IPS-11a (cell line): Measurements from ENCODE around the gene NODAL.
"Not testable (repeated sequence)": the region's sequence is repeated elsewhere in the genome, so short reads cannot be mapped to it uniquely, and the experiment has no call there.

Experiments
- H3K4me3 ChIP-seq: one replicate; pipeline ENCODE4 v1.5.1; 2013; ENCODE audit warnings: low read depth, low read length, control low read depth

NODAL gene

DNA sequence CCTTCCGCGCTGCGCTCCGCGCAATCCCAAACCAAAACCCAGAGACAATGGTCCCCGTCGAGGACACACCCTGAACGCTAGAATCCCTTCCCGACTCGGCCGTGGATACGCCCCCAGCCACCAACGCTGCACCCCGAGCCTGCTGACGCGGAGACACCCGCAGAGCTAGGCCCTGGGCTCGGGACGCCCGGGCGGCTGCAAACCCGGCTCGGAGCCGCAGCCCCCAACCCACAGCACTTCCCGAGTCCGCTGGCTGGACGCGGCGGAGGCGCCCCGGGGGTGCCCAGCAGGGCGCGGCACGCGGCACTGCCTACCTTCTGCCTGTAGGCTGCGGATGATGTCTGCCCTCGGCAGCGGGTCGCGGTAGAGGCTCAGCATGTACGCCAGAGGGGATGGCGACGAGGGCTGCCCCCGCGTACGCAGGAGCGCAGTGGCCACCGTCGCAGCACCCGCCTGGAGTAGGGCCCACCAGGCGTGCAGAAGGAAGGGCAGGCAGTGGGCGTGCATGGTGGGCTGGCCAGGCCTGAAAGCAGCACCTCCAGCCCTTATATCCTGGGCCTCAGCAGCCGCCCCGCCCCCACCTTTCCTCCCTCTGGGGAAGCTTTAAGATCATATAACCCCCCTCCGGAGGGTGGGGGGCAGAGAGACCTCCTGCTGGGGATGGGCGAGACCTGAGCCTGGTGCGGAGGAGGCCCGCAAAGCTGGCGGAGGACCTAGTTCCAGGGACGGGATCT, at the start of gene NODAL:
Gene NODAL (minus strand): TSS at position 521 of the 734 bp plus-strand sequence. CDS start 14 bp downstream, at position 507.
- peak within 1 kb of the TSS; percentile 69 for H3K4me3 ChIP-seq

DNA sequence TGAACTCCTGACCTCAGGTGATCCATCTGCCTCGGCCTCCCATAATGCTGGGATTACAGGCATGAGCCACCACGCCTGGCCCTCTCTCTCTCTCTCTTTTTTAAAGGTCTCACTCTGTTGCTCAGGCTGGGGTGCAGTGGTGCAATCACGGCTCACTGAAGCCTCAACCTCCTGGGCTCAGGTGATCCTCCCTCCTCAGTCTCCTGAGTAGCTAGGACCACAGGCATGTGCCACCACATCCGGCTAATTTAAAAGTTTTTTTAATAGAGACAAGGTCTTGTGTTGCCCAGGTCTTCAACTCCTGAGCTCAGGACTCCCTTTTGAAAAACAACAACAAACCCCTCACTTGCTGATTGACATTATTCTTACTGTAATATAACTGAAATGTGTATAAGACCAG, 48.7 kb upstream of the NODAL start:
- no peak overlapping the region for H3K4me3 ChIP-seq

DNA sequence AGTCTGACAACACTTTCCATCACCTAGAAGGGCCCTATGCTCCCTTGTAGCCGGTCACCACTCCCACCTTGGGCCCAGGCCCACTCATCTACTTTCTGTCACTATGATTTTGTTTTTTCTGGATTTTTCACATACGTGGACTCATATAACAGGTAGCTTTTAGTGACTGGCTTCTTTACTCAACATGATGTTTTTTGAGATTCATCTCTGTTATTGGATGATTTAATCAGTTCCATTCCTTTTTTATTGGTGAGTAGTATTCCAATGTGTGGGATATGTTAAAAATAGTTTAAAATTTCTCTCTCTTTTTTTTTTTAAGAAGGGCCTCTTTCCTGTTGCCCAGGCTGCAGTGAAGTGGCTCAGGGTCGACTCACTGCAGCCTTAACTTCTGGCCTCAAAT, 46.3 kb upstream of the NODAL start:
- no peak overlapping the region for H3K4me3 ChIP-seq

DNA sequence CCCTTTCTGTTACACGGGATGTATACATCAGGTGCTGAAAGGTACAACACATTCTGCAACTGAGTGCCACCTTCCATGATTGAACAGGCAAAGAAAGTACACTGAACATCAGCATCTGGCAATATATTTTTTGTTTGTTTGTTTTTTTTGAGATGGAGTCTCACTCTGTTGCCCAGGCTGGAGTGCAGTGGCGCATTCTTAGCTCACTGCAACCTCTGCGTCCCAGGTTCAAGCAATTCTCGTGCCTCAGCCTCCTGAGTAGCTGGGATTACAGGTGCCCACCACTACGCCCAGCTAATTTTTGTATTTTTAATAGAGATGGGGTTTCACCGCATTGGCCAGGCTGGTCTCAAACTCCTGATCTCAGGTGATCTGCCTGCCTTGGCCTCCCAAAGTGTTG, 42.4 kb upstream of the NODAL start:
- H3K4me3 ChIP-seq: not testable (repeated sequence)

DNA sequence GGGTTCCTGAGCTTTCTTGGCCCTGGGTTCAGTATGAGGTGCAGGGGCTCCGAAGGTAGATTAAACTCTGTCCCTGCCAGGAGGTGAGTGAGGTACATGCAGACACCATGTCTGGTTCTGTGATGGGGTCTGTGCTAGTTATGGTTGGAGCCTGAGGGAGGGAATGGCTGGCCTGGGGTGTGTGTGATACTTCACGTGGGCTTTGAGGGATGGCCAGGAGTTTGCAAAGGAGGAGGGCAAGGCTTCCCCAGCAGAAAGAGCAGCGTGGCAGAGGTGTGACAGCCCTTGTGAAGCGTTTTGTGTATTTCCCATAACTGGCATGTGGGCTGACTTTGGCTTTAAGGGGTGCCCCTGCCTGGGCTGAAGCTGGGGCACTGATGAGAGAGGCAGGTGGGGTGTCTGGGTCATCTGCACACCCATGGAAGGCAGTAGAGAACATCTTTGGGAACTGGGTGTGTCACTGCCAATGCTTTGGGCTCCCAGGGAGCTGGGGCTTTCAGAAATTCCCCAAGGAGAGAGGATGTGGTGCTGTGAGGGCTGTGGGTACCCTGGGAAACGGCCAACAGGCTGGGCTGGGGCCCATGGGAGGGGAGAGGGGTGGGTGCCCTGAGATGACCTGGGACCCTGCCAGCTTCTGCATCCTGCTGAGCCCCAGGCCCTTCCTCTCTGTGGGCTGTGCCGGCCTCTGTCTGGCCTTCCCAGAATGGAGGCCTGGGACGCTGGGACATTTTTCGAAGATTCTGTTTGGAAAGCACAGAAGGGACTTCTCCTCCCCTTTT, 41.7 kb upstream of the NODAL start:
- no peak overlapping the region for H3K4me3 ChIP-seq

DNA sequence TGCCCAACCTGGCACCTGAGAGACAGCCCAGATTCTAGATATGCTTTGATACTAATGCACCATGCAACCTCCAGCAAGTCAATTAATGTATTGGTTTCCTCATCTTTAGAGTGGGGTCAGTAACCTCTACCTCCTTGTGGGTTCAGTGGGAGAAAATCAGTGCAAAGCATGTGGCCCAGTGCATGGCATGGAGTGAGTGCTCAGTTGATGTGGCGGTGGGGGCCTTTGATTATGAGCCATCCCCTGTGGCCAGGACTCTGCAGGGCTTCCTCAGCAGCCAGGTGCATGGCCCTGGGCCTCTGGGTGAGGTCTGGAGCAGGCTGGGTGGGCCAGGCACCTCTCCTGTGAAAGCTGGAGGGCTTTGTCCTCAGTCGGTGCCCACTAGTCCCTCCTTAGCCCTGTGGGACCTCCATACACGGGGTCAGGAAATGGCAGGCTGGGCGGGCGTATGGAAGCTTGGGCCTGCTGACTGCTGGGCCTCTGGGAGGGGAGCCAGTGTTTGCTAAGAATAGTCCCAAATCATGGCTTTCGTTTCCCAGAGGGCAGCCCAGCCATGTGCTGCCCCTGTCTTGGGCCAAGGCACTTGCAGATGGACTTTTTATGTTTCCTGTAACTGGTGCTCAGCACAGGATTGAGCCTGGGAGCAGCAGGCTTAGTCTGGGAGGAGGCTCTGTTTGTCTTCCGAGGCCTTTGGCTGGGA, 40.5 kb upstream of the NODAL start:
- H3K4me3 ChIP-seq: no peak overlapping the region

DNA sequence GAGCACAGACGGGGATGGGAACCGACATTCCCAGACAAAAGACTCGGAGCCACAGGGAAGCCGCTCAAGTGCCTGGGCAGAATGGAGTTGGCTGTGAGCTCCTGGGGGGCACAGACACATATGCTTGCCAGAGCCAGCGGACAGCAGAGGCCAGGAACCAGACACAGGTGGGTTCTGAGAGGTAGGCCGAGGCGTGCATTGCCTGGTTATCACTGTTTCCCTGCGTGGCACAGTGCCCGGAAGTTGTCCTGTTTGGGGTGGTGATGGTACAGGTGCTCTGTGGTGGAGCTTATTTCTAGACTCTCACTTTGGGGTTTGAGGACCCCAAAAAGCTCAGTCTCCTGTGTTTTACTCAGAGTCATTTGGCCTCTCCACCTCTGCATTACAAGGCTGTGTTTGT, 39.6 kb upstream of the NODAL start:
- H3K4me3 ChIP-seq: no peak overlapping the region

DNA sequence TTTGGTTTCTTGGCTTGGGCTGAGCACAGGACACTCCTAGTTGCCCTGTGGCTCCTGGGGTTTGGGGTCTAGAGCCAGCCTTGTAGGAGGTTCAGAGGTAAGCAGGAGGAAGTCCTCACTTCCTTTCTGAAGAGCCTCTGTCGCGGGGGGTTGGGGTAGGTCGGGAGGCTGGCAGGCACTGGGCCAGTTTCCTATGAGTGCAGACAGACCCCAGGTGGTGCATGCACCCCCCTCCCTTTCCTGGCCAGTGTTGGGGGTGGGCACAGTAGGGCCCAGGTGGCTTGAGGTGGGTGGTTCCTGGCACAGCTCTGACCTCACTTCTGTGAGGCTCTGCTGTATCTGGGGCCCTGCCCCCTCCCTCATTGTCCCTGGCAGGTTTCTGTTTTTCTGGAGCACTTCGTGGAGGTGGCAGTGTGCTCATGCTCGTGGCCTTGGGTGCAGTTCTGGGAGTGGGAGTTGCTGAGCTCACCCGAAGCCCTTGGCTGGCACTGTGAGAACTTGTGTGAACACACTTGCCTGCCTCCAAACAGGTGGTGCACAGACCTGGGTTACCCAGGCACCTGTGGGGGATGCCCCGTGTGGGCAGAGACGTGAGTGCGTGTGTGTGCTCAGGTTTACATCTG, 38.9 kb upstream of the NODAL start:
- H3K4me3 ChIP-seq: no peak overlapping the region

DNA sequence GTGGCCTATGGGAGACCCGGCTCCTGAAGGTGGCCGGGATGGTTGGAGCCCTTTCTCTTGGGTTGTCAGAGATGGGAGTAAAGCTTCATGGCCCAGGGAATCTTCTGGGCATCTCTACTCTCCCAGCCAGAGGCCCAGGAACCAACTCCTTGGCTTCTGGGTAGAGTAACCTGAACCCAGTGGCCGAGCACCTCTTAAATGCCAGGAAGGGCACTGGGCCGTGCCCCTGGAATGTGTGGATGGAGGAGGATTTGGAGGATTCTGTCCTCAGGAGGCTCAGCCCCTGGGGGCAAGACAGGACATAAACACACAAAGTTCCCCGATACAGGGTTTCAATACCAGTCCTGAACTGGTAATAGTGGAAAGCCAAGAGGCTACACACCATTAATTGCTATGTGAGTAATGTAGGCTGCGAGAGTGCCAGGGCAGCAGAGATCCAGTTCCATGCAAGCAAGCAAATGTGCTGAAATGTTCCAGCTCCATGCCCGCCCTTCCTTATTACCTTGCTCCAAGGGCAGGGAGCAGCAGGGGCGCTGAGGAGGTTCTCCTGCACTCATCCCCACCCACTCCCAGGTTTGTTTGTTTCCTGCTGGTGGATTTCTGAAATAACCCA, 38.3 kb upstream of the NODAL start:
- peak overlapping the region; percentile 76 for H3K4me3 ChIP-seq

DNA sequence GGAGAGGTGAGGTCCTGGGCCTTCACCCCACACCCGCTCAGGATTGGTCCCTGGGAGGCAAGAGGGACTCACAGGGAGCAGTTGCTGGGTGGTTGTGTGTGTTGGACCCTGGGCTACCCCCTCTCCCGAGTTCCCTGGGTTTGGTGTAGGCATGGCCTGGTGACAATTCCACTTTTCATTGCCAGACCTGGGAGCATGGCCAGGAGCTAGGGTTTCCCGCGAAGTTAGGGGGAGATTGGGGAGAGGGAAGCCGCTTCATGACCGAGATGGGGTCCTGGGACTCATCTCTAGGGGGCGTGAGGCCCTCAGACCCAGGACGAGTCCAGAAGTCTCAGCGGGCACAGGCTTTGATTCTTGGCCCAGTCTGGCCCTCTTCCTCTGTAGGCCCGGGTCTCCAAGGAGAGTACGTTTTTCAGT, 37.7 kb upstream of the NODAL start:
- H3K4me3 ChIP-seq: peak overlapping the region; percentile 76

DNA sequence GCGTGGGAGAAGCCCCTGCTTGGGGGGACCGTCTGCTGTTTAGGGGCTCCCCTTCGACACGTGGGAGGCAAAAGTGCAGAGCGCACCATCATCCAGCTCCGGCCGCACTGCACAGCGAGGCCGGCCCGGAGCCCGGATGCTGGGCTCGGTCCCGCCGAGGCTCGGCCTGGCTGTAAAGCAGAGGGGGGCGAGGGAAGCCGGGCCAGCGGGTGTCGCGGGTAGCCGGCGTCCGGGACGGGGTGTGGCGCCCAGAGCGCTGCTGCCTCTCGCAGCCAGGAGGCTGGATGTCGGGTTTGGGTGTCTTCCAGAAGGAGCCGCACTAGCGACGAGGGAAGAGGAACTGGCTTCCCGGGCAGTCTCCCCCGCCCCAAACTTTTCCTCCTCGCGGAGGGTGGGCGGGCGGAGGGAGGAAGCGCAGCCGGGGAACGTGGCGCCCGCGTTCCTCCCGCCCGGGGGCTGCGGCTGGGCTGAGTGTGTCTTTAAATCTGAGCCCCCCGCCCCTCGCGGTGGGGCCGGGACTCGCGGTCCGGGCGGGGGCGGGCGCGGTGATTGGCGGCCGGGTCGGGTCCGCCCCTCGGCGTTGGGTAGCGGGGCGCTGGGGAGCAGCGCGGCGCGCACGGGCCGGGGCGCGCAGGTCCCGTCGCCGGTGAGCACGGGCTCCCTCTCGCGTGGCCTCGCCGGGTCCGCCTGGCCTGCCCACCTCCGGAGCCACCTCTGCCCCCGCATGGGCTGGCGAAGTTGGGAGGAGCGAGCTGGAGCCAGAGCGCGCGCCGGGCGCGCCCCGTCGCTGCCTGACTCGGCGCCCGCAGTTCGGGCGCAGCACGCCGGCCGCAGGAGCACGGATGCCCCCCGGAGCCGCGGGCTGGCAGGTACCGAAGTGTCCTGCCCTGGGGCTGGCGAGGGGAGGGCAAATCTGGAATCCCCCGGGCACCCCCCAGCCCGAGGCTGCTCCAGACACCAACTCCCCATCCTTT, 37.0 kb upstream of the NODAL start, which contains the start of gene PALD1:
Gene PALD1 (plus strand): TSS at position 577 of the 974 bp plus-strand sequence. CDS start 47,185 bp downstream, outside the sequence.
- H3K4me3 ChIP-seq: peak within 1 kb of the TSS; percentile 76

DNA sequence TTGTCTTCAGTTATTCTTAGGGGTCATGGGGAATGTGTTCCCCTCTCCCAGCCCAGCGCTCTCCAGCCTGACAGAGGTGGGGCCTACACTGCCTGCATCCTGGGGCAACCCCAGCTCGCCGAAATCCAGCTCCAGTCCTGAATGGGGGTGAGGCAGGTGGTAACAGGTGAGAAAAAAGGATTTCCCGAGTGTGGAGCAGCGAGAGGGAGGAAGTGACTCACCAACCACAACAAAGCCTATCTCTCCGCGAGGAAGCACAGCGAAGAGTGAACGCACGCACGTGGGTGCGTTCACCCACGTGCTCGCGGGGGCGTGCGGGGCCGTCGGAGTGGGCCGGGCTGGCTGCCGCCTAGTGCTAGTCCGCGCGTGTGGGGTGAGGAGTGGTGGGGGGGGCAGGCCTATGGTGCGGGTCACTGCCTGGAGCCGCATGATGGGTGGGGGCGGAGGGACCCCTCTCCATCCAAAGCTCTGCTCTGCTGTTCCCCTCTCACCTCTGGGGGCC, 36.2 kb upstream of the NODAL start:
- H3K4me3 ChIP-seq: peak overlapping the region; percentile 56

DNA sequence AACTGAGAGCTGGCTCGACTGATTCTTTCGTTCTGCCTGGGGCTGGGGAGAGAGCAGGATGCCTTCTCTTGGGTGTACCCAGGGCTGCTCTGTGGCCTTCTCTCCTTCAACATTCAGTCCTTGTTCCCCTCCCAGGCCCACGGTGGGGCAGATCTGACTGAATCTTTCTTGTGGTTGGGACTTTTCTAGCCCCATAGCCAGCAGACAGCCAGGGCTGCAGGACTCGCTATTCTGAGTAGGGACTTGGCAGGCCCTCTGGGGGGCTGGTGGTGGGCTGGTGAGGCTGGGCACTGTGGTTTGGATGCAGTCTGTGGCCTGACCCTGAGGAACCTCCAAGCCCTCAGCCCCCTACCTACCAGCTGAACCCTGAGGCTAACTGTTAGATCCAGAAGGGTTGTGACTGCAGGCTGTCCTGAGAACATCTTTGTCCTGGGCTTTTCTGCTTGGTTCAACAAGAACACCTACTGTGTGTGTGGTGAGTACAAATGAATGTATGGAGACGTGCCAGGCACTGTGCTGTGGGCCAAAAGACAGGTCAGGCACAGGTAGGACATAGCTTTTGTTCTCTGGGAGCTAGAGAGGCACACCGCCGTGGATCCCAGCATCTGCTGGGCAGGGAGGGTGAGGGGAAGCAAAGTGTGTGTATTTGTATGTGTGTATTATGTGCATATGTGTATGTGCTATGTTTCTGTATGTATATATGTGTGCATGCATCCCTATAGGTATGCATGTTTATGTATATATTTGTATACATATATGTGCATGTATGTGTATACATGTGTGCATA, 35.0 kb upstream of the NODAL start:
- H3K4me3 ChIP-seq: no peak overlapping the region

DNA sequence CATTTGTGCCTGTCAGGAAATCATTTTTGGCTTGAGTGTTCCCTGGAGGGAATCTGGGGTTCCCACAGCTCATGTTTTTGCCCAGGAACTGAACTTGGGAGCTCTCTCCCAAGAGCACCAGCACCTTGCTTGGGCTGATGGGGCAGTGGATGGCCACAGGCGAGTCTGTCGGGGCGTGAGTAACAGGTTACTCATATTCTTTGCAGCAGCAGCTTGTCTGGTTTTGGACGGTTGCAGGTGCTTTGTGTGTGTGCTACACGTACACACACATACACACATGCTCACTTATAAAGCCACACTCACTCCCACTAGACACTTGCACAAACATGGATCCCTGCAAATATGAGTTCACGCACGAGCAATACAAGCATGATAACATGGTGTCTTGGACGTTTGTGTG, 34.2 kb upstream of the NODAL start:
- no peak overlapping the region for H3K4me3 ChIP-seq

DNA sequence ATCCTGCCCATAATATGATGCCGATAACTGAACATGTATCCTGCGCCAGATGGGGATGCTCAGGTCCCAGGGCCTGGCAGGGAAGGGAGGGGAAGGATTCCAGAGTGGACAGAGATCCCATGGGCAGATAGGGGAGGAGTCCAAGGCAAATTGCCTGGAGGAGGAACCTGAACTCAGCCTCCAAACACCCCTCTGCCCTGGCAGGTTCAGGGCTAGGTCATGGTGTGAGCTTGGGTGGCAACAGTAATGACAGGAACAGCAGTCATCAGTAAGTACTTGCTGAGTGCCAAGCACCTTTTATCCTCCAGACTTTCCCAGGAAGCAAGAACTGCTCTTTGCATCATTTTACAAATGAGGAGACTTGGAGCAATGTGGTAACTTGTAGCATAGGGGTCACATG, 33.3 kb upstream of the NODAL start:
- H3K4me3 ChIP-seq: no peak overlapping the region

DNA sequence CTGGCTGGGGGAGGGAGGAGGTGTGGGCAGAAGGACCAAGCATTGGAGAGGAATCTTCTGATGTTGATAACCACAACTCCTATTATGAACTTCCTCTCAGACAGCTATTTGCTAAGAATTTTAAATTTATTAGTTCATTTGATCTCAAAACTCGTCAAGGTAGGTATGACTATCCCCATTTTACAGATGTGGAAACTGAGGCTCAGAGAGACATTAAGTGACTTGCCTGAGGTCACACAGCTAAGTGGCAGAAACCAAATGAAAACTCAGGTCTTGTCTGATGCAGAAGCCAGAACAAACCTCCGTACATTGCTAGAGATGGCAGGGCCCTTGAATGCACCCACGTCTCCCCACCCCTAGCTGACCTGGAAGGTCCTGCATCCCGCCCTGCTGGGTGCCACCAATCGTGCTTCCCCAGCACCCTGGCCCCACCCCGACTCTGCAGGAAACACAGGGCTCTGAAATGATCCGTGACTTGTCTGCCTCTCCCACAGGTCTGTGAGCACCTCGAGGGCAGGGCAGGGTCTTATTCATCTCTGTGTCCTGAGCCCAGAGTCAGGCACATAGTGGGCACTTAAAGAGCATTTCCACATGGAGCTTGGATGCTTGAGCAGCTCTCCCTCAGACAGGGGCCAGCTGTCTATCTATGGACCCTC, 31.4 kb upstream of the NODAL start:
- no peak overlapping the region for H3K4me3 ChIP-seq

DNA sequence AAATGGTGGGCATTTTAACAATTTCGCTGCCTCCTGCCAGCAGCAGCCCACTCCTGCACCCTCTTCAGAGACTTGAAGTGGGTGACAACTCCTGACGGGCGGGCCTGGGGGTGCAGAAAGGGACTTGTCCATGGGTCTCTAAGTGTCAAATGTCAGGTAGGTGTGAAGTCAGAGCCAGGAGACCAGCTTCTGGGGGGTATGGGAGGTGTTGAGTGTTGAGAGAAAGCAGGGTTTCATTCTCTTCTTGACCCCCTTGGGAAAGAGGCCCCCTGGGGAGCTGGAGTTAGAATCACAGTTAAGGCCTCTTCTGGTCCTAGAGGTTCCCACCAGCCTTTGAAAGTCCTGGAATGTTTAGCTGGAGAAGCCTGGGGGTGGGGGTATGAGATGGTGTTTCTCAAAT, 25.5 kb upstream of the NODAL start:
- no peak overlapping the region for H3K4me3 ChIP-seq

DNA sequence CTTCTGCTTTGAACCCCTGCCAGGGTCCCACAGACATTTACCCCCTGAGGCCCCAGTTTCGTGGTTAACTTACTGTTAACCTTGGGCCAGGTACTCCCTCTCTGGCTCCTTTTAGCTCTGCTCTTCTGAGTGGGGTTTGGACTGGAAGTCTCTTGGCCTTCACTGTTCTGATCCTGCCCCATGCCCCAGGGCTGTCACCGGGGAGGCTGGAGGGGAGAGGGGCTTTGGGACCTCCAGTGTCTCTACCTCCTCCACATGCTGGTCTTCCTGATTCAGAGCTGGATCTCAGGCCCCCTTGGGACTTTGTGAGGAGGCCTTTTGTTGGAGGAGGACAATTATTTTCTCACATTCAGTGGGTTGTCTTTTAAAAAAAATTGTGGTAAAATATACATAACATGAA, 24.4 kb upstream of the NODAL start:
- H3K4me3 ChIP-seq: no peak overlapping the region
